Spleen (tissue), 7 donors: ENCODE measurements around the gene ZNF831.

Source experiments
- POLR2A ChIP-seq, 3 donors: fragments of 450-650 bp; IDR thresholded peaks; one replicate each; pipeline ENCODE4 v1.5.1; 2017; ENCODE audit warnings: antibody characterized with exemption in 3 of 3, mild to moderate bottlenecking in 1 of 3
- POLR2AphosphoS5 ChIP-seq, 3 donors: sonication (generic); formaldehyde crosslinking; IDR thresholded peaks; one replicate each; pipeline ENCODE4 v1.5.1; 2017; ENCODE audit warnings: antibody characterized with exemption in 3 of 3
- TF ChIP-seq, protein P1 (sequence below), 11 experiments: fragments of 200-600 bp in 7 of 11; fragments of 450-650 bp in 4 of 11; sonication (generic) in 4 of 11; IDR thresholded peaks in 8 of 11; conservative IDR thresholded peaks in 3 of 11; 1 replicate in 7 of 11; 2 replicates in 4 of 11; pipeline versions ENCODE4 v1.4.0 to v1.8.0; 2016 to 2021; ENCODE audit warnings: antibody characterized with exemption in 11 of 11, inconsistent platforms in 4 of 11, mild to moderate bottlenecking in 1 of 11
- donor health status: DM: no; HTN: no; CAD: no; lungs with moderate emphysema.
- donor health status: DM: no; HTN: no; CAD: no.
- donor health status: DM: no; HTN: no; CAD: no.

DNA sequence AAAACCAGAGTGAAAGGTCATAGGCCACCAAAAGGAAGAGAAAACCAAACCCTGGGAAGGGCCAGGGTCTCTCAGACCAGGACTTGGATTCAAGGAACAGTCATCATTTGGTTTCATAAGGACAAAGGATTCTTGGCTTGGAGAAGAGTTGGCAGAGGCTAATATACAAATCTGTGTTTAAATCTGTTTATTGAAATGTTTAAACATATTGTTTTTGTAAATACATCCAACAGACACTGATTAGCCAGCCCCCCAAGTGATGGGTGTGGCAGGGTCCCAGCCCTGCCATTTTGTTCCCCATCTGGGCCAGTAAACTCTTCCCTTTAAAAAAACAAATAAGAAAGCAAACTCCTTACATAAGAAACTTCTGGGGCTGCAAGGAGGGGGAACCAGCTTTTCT lies 6.1 kb upstream of the ZNF831 start:
- TF ChIP-seq POLR2AphosphoS5 (IDR thresholded peaks at IDR 0.05) = no peak
- TF ChIP-seq, protein P1, sequence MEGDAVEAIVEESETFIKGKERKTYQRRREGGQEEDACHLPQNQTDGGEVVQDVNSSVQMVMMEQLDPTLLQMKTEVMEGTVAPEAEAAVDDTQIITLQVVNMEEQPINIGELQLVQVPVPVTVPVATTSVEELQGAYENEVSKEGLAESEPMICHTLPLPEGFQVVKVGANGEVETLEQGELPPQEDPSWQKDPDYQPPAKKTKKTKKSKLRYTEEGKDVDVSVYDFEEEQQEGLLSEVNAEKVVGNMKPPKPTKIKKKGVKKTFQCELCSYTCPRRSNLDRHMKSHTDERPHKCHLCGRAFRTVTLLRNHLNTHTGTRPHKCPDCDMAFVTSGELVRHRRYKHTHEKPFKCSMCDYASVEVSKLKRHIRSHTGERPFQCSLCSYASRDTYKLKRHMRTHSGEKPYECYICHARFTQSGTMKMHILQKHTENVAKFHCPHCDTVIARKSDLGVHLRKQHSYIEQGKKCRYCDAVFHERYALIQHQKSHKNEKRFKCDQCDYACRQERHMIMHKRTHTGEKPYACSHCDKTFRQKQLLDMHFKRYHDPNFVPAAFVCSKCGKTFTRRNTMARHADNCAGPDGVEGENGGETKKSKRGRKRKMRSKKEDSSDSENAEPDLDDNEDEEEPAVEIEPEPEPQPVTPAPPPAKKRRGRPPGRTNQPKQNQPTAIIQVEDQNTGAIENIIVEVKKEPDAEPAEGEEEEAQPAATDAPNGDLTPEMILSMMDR (IDR thresholded peaks at IDR 0.05 in 8 of 11, conservative IDR thresholded peaks at IDR 0.05 in 3 of 11) = no peak
- no peak for TF ChIP-seq POLR2A (IDR thresholded peaks at IDR 0.05)
